Erythroblast (primary cell): ENCODE measurements around the gene DNAJC9.

Source experiments
- DNase-seq, 2 experiments: peaks; one replicate each; lab custom pipeline; 2025; lab: John Stamatoyannopoulos, UW
- GATA1 ChIP-seq: IDR thresholded peaks from 2 replicates; pipeline ENCODE4 v1.6.1; 2011; ENCODE audit warnings: low read depth, mild to moderate bottlenecking, control low read depth, low read length, moderate library complexity
- POLR2A ChIP-seq: IDR thresholded peaks from 2 replicates; pipeline ENCODE4 v1.6.1; 2011; ENCODE audit warnings: mild to moderate bottlenecking, low read length

Gene DNAJC9

DNA sequence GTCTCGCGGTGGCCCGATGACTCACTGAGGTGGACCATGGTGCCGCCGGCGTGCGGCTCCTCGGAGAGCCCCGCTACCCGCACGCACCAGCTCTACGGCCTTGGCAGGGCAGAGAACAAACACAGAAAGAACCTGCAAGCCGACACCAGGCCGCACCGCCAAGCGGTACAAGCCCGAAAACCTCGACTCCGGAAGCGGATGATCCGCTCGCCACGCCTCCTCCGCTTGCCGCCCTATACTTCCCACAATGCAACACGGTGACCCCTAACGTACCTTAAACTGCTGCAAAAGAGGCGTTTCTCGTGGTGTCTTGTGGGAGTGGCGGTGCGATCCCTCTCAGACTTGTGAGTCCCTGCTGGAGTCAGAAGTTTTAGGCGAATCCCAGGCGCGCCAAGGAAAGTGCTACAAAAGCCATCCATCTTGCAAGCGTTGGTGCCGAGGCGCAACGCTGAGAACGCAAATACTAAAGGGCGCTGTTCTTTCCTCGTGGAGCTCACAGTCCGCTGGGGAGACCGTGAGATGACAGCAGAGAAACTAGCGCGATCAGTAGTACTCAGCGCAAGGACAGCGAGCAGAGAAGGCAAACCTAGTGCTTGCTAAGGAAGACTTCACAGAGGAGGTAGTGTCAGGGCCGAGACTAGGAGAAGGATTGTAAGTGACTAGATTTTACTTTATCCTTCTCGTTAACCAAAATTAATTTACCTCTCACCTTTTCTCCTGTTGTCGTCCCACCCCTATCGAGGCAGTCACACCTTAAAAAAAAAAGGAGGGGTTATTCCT lies 5.6 kb upstream of the DNAJC9 start, which contains the start of gene MRPS16:
Gene MRPS16, minus strand, starts transcription at position 200 of the 780 bp plus-strand sequence. Its CDS starts 162 bp downstream, at position 38.
- peak; percentile 96 to 97 for DNase-seq
- peak; percentile 98 for TF ChIP-seq POLR2A
- no peak for TF ChIP-seq GATA1

DNA sequence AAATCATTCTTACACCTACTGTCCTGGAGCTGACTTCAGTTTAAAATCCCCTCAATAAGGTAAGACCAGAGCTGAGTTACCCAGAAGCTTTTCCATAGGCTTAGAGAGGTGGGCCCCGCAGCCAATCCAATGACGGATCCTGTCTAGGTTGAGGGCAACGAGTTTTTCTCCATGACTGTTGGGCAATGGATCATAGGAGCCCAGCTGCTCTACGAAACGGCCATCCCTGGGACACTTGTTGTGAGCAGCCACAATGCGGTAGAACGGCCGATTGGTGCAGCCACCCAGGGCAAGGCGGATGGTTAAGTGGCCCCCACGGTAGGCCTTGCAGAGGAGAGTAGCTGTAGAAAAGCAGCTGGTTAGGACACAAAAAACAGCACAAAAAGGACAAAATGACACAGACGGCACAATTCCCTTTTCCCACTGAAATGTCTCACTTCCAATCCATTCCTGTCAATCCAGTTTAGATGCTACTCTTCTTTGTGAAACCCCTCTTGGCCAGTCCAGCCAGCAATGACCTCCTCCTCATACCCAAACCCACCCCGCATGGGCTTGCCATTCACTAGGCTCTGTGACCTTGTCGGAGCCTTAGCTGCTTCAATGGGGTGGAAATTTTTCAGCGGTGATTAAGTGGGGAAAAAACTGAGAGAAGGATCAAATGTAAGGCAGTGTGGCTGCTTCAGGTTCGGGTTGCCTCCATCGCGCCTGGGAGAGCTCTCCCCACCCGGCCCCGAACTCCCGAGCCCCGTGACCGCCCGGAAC lies 4.8 kb upstream of the DNAJC9 start:
- TF ChIP-seq POLR2A = no peak
- no peak for TF ChIP-seq GATA1
- peak; percentile 49 to 55 for DNase-seq

DNA sequence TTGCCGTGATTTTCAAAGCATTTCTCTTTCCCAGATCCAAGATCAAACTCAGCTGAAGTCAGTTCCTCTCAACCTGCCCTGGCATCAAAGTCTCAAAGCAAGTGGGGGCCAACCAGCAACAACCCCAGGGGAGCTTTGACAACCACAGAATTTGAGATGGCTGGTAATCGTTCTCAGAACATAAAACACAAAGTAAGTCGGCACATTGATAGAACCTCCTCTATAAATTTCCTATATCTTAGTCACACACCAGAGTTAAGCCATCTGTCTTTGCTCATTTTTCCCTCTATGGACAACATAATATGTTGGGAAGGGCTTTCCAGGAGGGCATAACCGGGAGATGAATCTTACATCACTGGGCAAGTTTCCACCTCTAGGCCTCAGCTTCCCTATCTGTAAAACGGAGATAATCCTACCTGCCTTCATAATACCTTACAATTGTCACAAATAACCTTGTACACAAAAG lies 1.2 kb upstream of the DNAJC9 start:
- no peak for TF ChIP-seq POLR2A
- DNase-seq = no peak

DNA sequence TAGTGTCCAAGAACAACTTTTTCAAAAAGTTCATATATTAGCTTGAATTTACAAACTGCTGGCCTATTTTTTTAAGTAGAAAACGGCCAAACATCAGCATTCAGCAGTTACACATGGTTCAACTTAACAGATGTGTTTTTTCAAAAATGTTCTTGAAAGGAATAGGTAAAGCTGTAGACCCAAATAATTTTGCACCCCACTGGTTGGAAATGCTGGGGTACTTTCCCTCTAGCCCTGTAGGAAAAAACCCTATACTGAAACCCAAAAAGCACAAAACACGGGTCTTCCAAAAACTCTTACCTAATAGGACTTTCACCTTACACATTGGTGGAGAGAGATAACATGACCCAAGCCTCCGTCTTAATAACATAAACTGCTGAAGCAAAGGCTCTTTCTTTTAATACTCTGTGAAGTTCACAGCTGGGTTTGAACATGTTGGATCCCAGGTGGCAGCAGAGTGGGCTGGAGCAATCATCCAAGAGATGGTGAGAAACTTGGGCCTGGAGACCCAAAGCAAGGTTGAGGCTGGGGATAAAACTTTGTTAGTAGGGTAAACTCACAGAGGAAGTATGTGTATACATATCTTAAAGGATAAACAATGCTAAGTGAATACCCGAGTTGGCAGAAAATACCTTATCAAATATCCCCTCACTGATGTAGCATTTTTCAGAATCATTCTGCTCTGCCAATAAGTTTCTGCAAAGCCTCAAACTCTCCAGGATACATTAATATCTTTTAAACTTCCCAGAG lies 629 bp upstream of the DNAJC9 start:
- DNase-seq = peak in 1 of 2 experiments; percentile 37
- no peak for TF ChIP-seq POLR2A
- TF ChIP-seq GATA1 = no peak

DNA sequence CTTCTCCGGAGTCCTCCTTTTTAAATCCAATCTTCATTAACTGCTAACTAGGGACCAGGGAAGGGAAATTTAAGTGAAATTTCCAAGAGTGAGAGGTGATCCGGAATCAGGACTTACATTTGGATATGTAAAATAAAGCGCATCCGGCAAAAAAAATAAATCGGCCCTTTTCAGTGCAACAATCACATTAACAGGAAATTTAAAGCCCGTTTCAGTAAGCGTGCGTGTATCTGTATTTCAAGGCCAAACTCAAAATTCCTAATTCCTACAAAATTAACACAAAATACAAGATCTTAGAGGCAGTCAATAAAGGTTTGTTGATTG lies 771 bp downstream of the DNAJC9 start:
- DNase-seq = peak in 1 of 2 experiments; percentile 64
- no peak for TF ChIP-seq POLR2A
- TF ChIP-seq GATA1 = no peak

DNA sequence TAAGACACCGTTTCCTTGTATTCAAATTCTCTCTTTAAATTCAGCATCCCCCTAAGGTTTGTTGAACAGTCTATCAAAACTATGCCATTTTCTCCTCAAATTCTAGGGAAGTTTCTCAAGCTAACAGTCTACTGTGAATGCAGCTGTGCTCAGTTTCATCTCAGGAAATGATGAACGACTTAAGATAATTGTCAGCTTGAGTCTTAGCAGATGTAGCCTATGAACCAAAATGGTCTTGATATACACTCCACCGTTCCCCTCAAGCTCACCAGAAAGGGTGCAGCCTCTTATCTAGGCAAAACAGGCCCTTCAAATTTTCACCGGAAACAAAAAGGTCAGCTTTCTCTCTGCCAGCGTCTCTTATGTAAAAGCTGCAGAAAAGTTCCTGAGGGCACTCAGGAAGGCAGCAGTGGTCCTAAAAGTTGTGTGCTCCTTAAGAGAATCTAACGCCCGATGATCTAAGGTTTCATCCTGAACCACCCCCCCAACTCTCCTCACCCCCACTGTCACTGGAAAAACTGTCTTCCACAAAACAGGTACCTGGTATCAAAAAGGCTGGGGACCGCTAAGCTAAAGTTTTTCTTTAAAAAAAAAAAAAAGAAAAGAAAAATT lies 2.1 kb downstream of the DNAJC9 start:
- TF ChIP-seq GATA1 (no peak), POLR2A (peak; percentile 82)
- peak; percentile 92 to 97 for DNase-seq

DNA sequence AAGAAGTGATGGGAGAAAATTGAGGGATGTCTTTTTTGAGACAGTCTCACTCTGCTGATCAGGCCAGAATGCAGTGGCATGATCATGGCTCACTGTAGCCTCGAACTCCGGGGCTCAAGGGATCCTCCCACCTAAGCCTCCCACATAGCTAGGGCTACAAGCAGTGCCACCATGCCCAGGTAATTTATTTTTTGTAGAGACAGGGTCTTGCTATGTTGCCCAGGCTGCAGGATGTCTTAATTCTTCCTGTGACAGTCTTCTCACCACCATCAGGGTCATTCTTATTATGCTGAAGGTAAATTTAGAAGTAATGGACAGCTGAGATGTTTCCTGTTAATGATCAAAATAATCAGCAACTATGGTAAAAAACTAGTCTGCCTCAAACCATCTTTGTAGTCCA lies 7.1 kb downstream of the DNAJC9 start:
- TF ChIP-seq POLR2A (no peak), GATA1 (no peak)
- no peak for DNase-seq

DNA sequence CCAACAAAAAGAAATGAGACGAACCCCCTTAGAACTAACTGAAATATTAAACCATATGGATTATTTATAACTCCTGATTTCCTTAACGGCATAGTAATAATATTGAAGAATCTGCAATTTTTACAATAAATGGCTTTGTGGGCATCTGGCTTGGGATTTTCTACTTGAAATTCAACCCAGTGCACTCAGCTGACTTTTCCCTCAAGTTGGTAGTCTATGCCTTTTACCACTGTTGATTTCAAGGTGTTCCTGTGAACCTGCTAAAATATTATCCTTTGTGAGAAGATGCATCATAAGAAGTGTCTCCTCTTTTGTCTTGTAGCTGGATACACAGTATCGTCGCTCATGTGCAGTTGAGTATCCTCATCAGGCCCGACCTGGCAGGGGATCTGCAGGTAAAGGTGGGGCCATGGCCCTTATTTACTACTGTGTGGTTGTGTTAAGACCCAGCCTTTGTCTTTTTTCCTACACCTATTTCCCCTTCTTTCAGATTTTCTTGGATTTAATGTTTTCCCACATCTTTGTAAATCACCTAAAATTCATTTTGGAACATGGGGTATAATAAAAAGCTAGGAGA lies 8.0 kb downstream of the DNAJC9 start:
- peak; percentile 22 for TF ChIP-seq POLR2A
- no peak for TF ChIP-seq GATA1
- DNase-seq = no peak

DNA sequence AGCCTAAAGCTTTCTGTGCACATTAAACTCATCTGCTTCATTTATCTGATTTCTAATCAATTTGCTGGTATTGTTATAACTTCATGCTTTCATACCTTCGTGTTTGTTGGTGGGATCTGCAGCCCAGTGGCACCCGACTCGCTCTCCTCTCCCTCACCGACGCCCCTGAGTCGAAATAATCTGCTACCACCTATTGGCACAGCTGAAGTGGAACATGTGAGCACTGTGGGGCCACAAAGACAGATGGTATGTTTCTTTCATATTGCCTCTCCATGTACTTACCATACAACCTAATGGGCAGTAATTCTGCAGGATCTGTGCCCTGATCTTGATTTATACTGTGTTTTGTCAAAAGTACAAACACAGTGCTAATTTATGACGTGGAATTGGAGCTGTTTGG lies 12.4 kb downstream of the DNAJC9 start:
- TF ChIP-seq POLR2A (no peak), GATA1 (no peak)
- DNase-seq = no peak

DNA sequence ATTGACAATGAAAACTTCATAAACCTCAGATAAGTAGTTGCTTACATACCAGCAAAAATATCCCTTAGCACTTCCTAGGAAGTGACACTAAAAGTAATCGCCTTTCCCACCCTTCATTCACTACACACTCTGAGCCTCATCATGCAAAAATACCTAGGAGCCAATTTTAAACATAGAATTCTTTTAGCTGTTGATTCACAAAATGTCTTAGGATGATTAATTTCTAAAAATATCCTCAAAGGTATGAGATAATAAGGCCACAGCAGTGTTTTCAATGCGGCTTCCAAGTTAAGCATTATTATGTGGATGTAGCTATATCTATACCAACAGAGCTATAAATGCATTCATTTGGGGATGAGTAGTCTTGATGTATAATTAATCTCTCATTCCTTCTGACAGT lies 13.2 kb downstream of the DNAJC9 start:
- no peak for DNase-seq
- TF ChIP-seq GATA1 = no peak
- no peak for TF ChIP-seq POLR2A

DNA sequence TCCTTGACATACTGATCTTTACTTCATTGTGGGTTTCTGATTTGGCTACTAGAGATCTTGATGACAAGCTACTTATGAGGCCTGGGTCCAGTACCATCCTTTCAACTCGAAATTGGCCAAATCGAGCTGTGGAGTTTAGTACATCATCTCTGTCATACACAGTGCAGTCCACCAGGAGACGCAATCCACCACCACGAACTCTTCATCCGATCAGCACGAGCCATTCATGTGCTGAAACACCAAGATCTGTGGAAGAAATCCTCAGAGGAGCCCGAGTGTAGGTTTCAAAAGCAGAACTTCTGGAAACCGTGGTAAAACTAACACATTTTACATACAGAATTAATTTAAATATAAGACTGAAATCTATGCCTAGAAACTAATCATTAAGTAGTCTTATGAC lies 14.2 kb downstream of the DNAJC9 start:
- DNase-seq = peak; percentile 60 to 61

DNA sequence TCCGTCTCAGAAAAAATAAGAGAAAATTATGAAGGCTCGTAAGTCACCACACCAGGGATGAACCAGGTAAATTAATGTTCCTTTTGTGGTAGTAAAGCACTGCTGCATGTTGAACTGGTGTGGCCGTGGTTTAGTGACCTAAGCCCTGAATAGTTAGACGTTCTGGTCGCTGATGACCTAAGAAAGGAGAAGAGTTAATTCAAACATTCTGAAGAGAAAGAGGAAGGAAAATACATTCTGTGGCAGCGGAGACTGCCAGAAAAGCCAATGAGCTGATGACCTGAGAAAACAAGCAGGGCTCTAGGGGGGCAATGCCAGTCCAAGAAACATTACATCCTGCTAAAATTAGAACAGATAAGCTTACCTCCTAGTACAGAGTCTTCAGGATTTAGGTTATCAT lies 17.5 kb downstream of the DNAJC9 start:
- TF ChIP-seq POLR2A = no peak
- TF ChIP-seq GATA1 = no peak
- no peak for DNase-seq

More for the DNA sequence above, 14.2 kb downstream of the DNAJC9 start:
- TF ChIP-seq GATA1 (no peak), POLR2A (no peak)

DNA sequence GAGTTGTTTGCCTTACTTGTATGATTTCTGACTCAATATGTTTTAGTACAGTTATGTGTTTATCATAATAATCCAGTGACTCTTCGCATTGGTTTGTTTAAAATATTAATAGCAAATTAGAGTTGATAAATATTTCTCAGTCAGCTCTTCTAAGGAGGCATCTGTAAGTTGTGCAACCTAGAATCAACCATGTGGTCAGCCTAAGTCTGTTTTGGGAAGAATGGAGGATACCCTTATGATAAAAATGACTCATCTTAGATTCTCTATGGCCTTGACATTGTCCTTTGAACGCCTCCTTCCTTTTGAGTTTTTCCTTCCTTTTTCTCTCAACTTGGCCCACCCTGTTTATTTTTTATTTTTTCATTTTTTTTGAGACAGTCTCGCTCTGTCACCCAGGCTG lies 18.8 kb downstream of the DNAJC9 start:
- DNase-seq = no peak
- TF ChIP-seq POLR2A (no peak), GATA1 (no peak)
